DMS153 treated with DMSO at 0.1 percent for 48 hours (cell line): ENCODE data around the gene BNC2.
"Not testable (repeated sequence)": the region's sequence is repeated elsewhere in the genome, so short reads cannot be mapped to it uniquely, and the experiment has no call there.

Experiments used
- DNase-seq: peaks from one replicate; lab custom pipeline; 2025; ENCODE audit not compliant: unreplicated experiment; lab: John Stamatoyannopoulos, UW

Gene BNC2

DNA sequence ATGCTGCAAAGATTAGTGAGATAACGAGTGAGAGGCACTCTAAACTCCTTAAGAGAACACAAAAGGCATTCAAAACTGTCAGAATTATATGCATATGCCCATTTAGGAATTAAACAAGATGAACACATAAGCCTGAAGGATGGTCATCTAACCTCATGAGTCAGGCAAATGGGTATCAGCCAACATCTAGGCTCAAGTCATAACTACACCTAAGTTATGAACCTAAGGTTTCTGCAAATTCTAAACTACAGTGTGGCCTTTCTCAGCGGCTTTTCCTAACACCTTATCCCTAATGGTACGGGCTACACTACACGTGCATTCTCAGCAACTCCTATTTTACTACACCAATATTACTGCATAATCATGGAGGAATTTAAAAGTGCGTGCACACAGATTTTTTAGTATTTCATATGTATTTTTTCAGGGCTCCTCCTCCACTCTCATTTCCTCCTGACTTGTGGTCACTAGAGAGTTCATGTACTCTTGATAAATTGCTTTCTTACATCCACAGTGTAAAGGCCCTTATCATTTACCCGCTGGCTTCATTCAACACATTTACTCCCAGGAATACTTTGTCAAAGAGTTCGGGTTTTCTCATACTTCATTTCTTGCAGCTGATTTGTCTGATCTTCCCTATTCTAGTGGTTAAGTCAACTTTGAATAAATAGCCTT lies 316.5 kb downstream of the BNC2 start:
- no peak for DNase-seq

DNA sequence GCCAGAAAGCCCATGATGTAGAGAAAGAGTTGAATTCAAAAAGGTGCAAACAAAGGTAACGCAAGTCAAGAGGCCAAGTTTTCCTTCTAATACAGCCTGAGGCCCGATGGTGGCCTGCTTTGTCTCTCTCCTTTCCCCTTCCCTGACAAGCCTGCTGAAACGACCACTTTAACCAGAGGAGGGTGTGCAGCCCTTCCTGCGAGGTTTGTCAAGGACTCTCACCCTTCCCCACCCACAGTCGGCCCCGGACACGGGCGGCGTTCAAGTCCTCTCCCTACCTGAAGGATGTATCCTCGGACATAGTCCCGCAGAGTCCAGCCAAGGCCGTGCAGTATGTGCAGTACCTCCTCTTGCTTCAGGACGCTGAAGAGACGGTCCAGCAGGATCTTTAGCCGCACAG lies 318.2 kb downstream of the BNC2 start:
- DNase-seq, result no peak

DNA sequence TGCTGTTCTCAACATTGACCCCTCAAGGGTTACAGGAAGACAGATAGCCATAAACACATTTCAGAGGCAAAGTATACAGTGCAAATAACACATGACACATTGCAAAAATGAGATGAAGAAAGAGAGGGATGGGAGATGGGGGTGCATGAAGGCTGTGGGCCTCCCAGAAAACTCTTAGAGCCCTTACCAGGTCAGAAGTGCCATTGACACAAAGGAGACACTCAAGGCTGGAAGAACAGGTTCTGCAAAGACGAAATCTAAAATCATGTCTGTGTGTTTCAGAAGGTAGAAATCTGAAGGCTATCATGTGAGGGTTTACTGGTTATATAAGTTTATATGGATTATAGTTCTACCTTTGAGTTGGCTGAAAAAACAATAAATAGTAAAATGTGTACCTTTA lies 318.8 kb downstream of the BNC2 start:
- DNase-seq, result no peak

DNA sequence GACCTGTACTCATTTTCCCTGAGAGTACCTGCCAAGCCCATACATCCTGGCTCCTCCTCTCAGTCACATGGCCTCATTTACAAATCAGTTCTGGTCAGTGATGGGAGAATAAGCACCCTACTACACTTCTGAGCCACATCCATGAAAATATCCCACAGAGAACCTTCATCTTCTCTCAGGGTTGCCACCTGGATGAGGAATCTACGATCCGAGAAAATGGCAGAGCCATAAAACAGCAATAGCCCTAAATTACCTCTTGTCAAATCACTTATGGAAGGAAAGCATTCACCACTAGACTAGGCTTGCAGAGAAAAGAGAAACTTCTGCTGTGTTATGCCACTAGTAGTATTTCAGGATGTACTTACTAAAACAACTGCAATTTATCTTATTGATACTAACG lies 324.8 kb downstream of the BNC2 start:
- no peak for DNase-seq

DNA sequence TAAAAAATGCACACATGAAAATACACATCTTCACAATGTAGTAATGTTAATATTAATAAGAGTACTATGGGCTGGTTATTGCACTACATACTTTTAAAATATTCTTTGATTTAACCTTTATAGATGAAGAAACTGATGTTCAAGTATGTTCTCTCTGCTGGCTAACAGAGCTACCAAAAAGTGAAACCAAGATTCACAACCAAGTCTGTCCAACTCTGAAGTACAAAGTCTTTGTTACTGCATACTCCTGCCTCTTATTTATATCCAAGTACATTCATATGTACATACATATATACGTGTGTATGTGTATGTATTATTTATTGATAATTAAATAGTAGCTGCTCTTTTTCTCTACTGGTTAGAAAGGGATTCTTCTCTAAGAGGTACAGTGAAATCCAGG lies 325.6 kb downstream of the BNC2 start:
- DNase-seq, result no peak

DNA sequence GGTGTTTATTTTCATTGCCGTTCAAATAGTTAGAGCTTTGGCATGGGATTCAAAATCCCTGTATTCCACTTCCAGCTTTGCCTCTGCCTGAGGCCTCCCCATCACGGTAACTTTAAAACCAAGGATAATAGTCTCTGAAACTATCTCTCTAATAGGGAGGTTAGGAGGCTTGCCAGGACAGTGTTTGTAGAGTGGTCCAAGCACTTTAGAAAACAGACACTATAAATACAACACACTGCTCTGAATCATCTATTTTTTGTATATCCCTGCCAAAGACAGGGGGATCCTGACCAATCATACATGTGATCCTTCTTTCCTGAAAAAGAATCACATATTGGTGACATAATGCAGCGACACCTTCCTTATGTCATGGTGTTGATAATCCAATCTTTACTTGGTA lies 326.8 kb downstream of the BNC2 start:
- no peak for DNase-seq

DNA sequence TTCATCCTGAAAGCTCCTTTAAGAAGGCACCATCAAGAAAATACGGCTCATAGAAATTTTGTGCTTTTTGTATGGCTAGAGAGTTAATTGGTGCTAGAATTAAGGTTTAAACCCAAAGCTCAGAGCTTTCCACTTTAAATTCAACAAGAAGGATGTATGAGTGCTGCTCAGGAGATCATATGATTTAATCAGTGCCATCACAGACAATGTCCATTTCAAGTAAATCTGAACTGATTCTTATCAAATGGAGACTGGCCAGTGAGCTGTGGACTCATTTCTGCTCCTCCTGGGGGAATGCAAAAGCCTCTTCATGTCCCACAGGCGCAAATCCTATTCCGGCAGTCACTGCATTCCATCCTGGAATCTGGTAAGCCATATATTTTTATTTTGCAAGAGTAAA lies 327.2 kb downstream of the BNC2 start:
- DNase-seq, result no peak

DNA sequence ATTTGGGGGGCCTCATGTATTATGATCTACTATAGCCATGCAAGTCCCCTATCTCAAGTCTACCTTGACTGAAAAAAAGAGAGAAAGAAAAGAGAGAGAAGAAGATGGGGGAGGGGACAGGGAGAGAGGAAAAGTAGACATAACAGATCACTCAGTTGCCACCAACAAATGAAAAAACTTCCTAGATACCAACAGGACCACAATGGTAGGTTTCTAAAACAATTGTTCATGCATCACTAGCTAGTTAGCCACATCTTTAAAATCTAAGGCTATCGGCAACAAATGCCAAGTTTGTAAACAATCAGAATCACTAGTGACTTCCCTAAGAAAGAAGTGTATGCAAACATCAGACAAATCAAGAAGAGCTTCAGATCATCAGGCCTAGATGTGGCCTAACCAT lies 328.2 kb downstream of the BNC2 start:
- no peak for DNase-seq

DNA sequence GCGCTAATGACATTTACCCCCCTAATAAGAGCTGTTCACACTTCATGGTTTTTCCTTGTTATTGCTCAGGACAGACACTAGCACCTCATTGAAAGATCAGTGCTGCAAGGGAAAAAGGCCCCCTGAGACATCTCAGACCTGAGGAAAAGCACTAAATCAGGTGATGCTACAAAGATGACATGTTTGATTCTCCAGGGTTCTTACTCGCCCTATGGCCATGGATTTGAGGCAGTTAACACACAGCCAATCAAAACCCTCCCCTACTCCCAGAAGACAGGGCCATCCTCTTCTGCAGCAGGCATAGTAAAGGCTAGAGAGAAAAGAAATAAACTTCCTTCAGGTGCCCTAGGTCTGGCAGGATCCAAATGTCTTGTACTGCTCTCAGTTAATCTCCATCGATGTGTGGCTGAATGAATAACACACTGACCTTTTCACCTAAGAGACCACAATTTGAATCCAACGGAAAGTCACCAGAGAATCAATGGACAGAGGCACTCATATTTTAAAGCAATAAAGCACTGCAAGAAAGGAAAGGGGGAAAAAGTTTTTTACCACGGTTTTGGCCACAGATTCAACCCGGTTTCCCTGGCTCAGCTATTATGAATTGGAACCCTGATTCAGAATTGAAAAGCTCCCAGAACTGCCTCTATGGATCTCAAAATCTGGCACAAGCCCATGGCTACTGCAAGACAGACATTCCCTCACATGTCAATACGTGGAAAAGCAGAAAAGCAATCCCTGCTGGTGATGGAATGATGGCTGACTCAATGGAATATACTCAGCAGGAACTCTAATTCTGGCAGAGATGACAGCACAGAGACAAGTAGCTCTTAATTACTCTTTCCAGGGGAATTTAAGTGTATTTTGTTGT lies 329.5 kb downstream of the BNC2 start:
- DNase-seq, result no peak

DNA sequence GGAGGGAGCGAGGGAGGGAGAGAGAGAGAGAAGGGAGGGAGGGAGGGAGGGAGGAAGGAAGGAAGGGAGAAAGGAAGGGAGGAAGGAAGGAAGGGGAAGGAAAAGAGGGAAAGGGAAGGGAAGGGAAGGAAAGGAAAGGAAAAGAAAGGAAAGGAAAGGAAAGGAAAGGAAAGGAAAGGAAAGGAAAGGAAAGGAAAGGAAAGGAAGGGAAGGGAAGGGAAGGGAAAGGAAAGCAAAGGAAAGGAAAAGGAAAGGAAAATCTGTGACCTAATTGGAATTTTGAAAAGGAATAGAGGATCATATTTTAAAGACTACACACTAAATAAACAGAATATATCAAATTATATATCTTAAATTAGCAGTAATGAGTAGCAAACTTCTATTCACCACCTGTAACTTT lies 330.8 kb downstream of the BNC2 start:
- DNase-seq, result not testable (repeated sequence)

DNA sequence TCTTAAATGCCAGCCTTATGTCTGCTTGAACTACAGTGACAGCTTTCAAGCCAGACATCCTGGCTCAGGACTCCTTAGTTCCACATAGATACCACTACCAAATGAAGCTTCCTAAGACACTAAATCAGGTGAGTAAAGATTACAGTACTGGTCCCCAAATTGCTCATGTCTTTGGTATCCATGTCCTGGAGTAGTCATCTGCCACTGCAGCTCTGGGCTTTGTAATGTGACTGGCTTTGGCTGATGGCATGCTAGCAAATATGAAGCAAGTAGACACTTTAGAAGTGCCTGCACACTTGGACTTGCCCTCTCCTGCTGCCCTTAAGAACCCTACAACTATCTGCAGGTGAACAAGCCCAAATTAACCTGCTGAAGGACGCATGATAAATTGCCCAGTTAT lies 334.9 kb downstream of the BNC2 start:
- no peak for DNase-seq

DNA sequence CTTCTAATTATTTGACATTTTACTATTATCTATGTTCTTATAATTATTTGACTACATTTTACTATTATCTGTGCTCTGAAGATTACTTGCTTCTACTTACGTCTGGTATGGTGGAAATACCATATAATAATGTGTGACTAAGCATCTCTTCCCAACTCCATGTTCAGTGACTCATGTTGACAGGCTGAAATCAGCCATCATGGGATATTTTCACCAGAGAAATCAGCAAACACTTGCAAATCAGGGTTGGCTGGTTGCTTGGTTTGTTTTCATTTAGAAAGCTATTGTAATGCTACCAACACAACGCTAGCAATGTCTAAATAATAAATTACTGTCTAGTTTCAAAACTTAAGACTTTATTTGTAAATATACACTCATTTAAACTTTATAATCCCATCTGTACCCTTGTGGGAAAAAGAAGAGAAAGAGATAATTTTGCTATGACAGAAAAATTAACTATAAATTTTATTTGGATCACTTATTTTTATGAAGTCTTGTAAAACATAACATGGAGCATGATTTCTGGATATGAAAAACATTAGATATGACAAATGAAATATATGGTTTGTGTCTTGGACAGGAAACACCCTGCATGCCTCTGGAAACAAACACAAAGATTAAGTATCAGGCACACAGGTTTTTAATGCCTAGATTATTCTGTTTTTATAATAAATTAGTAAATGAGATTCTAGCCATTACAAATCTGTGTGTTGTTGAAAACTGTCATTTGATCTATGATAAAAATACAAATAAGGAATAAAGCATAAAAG lies 337.6 kb downstream of the BNC2 start:
- no peak for DNase-seq

DNA sequence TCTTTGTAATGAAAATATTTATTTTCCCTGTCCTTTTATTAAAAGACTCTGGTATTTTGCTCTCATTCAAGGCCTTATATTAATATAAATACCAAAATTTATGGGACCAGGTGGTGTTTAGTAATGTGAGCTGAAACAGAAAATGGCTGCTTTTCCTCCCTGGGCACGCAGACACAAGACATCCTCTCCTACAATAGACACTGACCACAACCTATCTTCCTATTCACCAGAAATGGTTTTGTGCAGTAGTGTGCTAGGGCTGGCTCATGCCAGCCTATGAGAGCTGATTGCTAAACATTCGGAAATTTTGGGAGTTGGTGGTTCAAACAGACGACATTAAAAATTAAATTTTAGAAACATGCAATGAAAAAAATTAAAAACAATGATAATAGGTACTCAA lies 338.2 kb downstream of the BNC2 start:
- no peak for DNase-seq

DNA sequence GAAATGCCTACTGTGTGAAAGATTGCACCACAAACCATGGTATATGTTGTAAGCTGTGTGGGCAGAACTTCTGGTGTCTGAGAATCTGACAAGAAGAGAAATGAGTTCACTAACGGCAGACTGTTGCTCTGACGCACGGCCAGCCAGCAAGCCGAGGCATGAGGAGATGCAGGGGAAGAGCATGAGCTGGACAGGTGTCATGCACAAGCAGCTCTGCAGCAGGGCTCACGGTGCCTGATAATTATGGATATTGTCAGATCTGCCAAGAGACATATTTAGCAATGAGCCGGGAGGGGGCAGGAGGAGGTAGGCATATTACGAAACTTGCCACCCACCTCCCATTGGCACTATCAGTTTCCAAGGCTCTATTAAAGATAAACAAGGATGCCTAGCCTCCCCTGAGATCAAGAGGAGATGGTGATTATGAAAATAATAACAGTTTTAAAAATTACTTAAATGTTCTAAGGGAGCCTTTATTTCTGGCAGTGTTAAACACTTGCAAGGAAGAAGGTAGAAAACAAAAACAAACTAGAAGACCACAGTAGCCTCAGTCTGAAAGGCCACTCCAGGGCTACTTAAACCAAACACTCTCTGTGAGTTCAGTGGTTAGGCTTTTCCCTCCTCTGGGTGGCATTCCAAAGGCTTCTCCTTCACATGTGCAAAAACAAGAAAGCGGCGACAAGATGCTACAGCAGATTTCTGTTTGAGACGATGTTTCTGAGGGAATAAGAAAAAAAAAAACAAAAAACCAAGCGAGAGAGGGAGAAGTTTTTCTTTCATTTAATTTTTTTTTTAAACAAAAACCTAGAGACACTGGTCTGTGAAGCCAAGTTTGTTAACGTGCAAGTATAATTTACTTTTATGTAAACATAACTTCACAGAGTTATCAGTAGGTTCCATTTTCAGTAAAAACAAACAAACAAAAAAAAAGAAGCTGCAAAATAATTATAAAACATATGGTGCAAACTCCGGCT lies 339.5 kb downstream of the BNC2 start:
- DNase-seq, result no peak

DNA sequence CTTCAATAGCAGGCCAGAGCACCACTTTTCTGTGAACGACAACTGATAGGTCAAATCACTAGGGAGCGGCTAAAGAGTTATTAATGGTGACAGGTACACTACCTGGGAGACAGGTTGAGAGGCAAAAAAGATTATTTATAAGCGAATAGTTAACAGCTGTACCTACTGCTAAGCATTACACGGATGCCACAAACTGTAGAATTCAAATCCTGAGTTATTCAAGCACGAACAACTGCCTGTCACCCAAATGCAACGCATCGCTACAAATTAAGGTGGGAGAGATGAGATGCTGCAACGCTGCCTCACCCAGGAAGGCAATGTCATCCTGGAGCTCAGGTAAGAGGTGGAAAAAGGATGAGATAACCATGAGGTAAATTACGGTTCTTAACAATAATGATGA lies 342.9 kb downstream of the BNC2 start:
- DNase-seq, result no peak

DNA sequence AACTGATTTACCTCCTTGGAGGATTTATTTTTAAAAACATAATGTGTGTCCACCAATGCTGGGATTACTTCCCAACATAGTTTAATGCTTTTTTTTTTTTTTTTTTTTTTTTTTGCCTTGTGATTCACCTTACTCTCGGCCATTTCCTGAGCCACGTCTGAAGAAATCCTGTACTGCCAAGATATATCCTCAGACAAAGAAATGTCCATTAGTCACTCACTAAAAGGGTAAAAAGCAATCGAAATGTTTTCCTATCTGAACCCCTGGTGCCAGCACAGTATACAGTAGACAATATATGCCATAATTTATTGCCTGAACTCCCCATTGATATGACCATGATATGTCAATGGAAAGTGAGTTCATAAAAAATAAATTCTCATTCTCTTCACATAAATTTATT lies 344.1 kb downstream of the BNC2 start:
- no peak for DNase-seq

DNA sequence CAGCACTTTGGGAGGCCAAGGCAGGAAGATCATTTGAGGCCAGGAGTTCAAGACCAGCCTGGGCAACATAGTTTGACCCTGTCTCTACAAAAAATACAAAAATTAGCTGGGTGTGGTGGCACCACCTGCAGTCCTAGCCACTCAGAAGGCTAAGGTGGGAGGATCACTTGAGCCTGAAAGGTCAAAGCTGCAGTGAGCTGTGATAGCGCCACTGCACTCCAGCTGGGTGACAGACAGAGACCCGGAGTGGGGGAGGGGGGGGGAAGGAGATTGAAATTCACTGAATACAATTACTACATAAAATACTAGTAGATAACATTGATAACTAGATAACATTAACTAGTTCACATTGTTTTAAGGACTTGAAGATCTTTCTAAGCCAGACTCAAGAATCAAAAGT lies 345.6 kb downstream of the BNC2 start:
- DNase-seq, result no peak

DNA sequence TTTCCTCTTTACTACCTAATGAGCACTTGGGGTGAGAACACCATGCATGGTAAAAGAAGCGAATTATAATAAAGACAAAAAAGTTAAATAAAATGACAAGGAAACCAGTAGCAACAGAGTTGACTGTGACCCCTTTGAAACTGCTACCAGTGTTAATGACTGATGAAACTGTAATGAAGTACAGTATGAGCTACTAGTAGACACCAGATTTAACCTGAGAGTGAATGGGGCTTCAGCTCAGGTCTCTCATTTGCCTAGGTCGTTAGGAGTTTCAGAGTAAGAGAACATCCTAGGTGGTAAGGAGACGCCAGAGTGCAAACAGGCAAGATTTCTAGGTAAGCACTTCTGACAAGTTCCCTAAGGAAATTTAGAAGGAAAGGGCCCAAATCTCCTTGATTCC lies 346.4 kb downstream of the BNC2 start:
- no peak for DNase-seq

DNA sequence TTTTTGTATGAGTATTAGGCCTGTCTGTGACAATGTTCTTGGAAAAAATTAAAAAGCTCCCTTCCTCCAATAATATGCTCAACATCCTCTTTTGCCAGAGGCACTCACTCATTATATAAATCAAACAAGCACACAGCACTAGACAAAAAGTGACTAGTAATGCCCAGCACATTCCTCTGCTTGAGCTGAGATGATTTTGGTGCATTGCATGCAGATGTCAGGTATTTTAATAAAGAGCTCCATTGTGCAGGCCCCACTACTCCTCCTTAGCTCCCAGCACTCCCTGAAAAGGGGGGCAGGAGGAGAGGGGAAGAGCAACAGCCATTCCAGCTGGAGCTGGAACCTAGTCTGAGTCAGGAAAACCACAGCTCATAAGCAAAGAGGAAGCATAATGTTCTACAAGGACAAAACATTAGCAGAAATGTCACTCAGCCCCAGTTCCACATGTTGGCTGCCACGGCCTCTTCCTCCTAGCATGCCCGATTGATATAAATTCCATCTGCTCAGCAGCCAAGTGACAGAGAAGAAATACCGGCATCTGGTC lies 348.5 kb downstream of the BNC2 start:
- DNase-seq, result no peak

DNA sequence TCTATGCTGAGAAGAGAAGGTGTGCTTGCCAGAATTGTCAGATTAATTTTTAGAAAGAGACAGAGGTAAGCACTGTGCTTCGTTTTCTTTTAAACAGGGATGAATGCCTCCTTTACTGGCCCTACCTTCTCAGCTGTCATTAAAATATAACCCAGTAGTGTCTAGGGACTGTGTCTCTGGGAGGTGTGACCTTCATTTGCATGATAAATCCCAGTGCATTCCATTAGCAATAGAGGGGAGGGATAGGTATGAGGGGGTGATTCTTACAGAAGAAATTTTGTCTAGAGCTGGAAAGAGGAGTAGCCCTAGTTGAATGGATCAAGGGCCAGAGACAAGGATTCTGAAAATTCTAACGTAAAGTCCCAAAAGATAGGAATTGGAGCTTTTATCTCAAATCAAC lies 351.5 kb downstream of the BNC2 start:
- DNase-seq, result no peak

DNA sequence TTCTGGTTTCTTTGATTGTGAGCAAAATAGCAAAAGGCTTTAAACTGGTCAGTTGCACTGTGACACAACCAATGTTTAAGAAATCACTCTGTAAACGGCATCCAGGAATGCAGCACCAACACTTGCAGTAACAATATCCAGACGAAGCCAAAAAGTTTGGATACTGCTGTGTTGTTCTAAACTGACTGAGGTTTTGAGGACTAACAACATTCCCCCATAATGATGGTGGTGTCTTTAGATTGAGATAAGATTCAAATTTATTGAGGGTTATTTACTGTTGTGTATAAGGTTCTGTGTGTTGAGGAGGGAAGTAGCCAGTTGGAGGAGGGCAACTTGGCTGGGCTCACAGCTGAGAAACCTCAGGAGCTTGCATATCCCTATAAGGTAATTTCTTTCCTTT lies 353.6 kb downstream of the BNC2 start:
- DNase-seq, result no peak
